Measurements from ENCODE around the gene SHKBP1. TPM values are rescaled to one million over a fixed set of nuclear protein-coding genes. Genes with fewer than 3 reads are reported as not detected.

Gene SHKBP1
- total and polyA plus RNA-seq, 9 of the 15 experiments (the other 6 are each of a cell fraction or from before 2014, with no cell fraction given): 1.2 to 58.1 (median 22.3) TPM

DNA sequence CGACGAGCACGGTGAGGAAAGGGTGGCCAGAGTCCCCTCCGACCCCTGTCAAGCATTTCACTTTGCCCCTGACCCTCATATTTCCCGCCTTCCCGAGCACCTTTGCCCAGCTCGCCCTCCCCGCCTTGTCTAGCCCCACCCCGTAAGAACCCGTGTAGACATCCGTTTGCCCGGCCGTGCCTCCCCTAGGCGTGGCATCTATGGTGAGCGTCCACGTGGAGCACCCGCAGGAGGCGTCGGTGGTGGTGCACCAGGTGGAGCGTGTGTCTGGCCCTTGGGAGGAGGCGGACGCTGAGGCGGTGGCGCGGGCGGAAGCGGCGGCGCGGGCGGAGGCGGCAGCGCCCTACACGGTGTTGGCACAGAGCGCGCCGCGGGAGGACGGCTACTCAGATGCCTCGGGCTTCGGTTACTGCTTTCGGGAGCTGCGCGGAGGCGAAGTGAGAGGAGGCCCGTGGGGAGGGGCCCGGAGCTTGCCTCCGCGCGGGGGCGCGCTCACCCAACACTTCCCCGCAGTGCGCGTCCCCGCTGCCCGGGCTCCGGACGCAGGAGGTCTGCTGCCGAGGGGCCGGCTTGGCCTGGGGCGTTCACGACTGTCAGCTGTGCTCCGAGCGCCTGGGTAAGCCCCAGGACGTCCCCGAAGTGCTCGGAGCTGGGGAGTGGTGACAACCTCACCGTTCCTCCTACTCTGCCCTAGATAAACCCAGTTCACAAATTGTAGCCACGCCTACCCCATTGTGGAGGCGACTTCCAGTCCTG lies 28.7 kb downstream of the SHKBP1 start (continued):
- TF ChIP-seq, protein P1, sequence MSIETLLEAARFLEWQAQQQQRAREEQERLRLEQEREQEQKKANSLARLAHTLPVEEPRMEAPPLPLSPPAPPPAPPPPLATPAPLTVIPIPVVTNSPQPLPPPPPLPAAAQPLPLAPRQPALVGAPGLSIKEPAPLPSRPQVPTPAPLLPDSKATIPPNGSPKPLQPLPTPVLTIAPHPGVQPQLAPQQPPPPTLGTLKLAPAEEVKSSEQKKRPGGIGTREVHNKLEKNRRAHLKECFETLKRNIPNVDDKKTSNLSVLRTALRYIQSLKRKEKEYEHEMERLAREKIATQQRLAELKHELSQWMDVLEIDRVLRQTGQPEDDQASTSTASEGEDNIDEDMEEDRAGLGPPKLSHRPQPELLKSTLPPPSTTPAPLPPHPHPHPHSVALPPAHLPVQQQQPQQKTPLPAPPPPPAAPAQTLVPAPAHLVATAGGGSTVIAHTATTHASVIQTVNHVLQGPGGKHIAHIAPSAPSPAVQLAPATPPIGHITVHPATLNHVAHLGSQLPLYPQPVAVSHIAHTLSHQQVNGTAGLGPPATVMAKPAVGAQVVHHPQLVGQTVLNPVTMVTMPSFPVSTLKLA (conservative IDR thresholded peaks at IDR 0.05): peak; percentile 89 to 92
- TF ChIP-seq POLR2AphosphoS5 (IDR thresholded peaks at IDR 0.05; ENCODE audit: control insufficient read depth, insufficient read depth, low read depth, low read length) (0 out of 2 replicates have a peak, but pooled peaks have one; percentile 18), NR2C1 (IDR thresholded peaks at IDR 0.05) (no peak), NR2C1 (tag; IDR thresholded peaks at IDR 0.05) (no peak), ZNF639 (CRISPR knock-in tag; conservative IDR thresholded peaks at IDR 0.05 in 1 of 2, IDR thresholded peaks at IDR 0.05 in 1 of 2) (0 out of 4 replicates have a peak, but pooled peaks of 1 of the 2 experiments have one; percentile 20), RNF2 (IDR thresholded peaks at IDR 0.05) (no peak), FOXP1 (CRISPR knock-in tag; IDR thresholded peaks at IDR 0.05) (peak; percentile 44), L3MBTL2 (IDR thresholded peaks at IDR 0.05) (peak; percentile 92), NBN (IDR thresholded peaks at IDR 0.05; ENCODE audit: low read depth) (no peak), EZH2 (IDR thresholded peaks at IDR 0.05; ENCODE audit: borderline replicate concordance, low read depth, low read length) (no peak), WHSC1 (IDR thresholded peaks at IDR 0.05; ENCODE audit: low read length) (no peak), FOXM1 (IDR thresholded peaks at IDR 0.05; ENCODE audit: low read depth) (no peak), FOXM1 (CRISPR knock-in tag; IDR thresholded peaks at IDR 0.05; ENCODE audit: low read depth) (0 out of 2 replicates have a peak, but pooled peaks have one; percentile 29)
- TF ChIP-seq, protein P2, sequence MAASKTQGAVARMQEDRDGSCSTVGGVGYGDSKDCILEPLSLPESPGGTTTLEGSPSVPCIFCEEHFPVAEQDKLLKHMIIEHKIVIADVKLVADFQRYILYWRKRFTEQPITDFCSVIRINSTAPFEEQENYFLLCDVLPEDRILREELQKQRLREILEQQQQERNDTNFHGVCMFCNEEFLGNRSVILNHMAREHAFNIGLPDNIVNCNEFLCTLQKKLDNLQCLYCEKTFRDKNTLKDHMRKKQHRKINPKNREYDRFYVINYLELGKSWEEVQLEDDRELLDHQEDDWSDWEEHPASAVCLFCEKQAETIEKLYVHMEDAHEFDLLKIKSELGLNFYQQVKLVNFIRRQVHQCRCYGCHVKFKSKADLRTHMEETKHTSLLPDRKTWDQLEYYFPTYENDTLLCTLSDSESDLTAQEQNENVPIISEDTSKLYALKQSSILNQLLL (CRISPR knock-in tag; IDR thresholded peaks at IDR 0.05; ENCODE audit: borderline replicate concordance): no peak
- TF ChIP-seq, protein P3, sequence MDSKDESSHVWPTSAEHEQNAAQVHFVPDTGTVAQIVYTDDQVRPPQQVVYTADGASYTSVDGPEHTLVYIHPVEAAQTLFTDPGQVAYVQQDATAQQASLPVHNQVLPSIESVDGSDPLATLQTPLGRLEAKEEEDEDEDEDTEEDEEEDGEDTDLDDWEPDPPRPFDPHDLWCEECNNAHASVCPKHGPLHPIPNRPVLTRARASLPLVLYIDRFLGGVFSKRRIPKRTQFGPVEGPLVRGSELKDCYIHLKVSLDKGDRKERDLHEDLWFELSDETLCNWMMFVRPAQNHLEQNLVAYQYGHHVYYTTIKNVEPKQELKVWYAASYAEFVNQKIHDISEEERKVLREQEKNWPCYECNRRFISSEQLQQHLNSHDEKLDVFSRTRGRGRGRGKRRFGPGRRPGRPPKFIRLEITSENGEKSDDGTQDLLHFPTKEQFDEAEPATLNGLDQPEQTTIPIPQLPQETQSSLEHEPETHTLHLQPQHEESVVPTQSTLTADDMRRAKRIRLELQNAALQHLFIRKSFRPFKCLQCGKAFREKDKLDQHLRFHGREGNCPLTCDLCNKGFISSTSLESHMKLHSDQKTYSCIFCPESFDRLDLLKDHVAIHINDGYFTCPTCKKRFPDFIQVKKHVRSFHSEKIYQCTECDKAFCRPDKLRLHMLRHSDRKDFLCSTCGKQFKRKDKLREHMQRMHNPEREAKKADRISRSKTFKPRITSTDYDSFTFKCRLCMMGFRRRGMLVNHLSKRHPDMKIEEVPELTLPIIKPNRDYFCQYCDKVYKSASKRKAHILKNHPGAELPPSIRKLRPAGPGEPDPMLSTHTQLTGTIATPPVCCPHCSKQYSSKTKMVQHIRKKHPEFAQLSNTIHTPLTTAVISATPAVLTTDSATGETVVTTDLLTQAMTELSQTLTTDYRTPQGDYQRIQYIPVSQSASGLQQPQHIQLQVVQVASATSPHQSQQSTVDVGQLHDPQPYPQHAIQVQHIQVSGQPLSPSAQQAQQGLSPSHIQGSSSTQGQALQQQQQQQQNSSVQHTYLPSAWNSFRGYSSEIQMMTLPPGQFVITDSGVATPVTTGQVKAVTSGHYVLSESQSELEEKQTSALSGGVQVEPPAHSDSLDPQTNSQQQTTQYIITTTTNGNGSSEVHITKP (IDR thresholded peaks at IDR 0.05; ENCODE audit: partially characterized antibody): peak; percentile 19
- TF ChIP-seq, protein P4, sequence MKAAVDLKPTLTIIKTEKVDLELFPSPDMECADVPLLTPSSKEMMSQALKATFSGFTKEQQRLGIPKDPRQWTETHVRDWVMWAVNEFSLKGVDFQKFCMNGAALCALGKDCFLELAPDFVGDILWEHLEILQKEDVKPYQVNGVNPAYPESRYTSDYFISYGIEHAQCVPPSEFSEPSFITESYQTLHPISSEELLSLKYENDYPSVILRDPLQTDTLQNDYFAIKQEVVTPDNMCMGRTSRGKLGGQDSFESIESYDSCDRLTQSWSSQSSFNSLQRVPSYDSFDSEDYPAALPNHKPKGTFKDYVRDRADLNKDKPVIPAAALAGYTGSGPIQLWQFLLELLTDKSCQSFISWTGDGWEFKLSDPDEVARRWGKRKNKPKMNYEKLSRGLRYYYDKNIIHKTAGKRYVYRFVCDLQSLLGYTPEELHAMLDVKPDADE (conservative IDR thresholded peaks at IDR 0.05; ENCODE audit: control insufficient read depth, low read depth, low read length): no peak

Data from K562 (cell line).